ENCODE measurements around the gene SLF1. TPM values are rescaled to one million over a fixed set of nuclear protein-coding genes. Genes with fewer than 3 reads are reported as not detected.

The SLF1 gene
- total RNA-seq, 4 donors from 2014 or later, result 2.5 to 3.8 (median 3.1) TPM

DNA sequence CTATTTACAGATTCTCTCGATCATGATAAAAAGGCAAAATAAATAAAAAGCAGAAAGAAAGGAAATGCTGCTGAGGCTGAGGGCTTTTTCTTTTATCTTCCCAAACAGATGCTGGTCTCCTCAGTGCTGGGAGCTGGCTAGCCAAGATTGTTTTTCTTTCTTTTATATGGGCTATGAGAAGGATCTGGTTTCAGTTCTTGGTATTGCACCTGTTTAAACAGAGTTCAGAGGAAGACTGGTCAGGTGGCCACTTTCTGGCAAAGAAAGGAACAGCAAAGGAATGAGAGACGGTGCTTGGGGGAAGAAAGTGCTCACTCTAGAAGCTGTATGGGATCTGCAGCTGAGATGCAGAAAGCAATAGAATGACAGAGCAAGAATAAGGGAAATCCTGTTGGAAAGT is 88.9 kb downstream of the SLF1 start:
- no peak for TF ChIP-seq POLR2A (IDR thresholded peaks at IDR 0.05; ENCODE audit: low read depth)
- TF ChIP-seq POLR2AphosphoS5 (IDR thresholded peaks at IDR 0.05), result no peak
- TF ChIP-seq, protein P1, sequence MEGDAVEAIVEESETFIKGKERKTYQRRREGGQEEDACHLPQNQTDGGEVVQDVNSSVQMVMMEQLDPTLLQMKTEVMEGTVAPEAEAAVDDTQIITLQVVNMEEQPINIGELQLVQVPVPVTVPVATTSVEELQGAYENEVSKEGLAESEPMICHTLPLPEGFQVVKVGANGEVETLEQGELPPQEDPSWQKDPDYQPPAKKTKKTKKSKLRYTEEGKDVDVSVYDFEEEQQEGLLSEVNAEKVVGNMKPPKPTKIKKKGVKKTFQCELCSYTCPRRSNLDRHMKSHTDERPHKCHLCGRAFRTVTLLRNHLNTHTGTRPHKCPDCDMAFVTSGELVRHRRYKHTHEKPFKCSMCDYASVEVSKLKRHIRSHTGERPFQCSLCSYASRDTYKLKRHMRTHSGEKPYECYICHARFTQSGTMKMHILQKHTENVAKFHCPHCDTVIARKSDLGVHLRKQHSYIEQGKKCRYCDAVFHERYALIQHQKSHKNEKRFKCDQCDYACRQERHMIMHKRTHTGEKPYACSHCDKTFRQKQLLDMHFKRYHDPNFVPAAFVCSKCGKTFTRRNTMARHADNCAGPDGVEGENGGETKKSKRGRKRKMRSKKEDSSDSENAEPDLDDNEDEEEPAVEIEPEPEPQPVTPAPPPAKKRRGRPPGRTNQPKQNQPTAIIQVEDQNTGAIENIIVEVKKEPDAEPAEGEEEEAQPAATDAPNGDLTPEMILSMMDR (IDR thresholded peaks at IDR 0.05), result no peak
- TF ChIP-seq EP300 (IDR thresholded peaks at IDR 0.05), result no peak
- 18% methylated on average over 2 of the region's 2 CpGs for WGBS
- Histone ChIP-seq H3K4me1 (no peaks in the 10 kb centered on the region), H3K4me3 (no peak overlapping the region), H3K36me3 (peaks cover 0 to 23% (median 10%) of the 10 kb centered on the region in 4 donors), H3K9me3 (no peaks in the 10 kb centered on the region), H3K27ac (replicated peaks in 1 of 4) (no peak overlapping the region), H3K27me3 (no peaks in the 10 kb centered on the region)
- DNase-seq (ENCODE audit: extremely low spot score), result no peak
- intact Hi-C loops (cut with DNase I), result no loop called here

- intact Hi-C loops (cut with DNase I), result no loop called here
- H3K4me1 ChIP-seq, result no peaks in the 10 kb centered on the region
- no peak overlapping the region for H3K27ac ChIP-seq (replicated peaks in 1 of 4)
- no peak for TF ChIP-seq POLR2AphosphoS5 (IDR thresholded peaks at IDR 0.05)
- TF ChIP-seq EP300 (IDR thresholded peaks at IDR 0.05), result no peak
- TF ChIP-seq POLR2A (IDR thresholded peaks at IDR 0.05; ENCODE audit: low read depth), result no peak
- TF ChIP-seq, protein P1 (IDR thresholded peaks at IDR 0.05), result no peak
- H3K4me3 ChIP-seq, result no peak overlapping the region
- H3K27me3 ChIP-seq, result no peaks in the 10 kb centered on the region
- DNase-seq (ENCODE audit: extremely low spot score), result no peak
- H3K36me3 ChIP-seq, result peaks cover 0 to 32% (median 7%) of the 10 kb centered on the region in 4 donors
- WGBS, result 86% methylated on average over 1 of the region's 1 CpG
- H3K9me3 ChIP-seq, result no peaks in the 10 kb centered on the region
Observed at GRCh38 chr5:94709277-94709676, 90.8 kb downstream of the SLF1 start.

- TF ChIP-seq POLR2AphosphoS5 (IDR thresholded peaks at IDR 0.05) (no peak), POLR2A (IDR thresholded peaks at IDR 0.05; ENCODE audit: low read depth) (no peak), EP300 (IDR thresholded peaks at IDR 0.05) (no peak)
- TF ChIP-seq, protein P1 (IDR thresholded peaks at IDR 0.05), result no peak
Observed at GRCh38 chr5:94711785-94712184, 93.3 kb downstream of the SLF1 start.

GRCh38 chr5:94715768-94716167 is 97.3 kb downstream of the SLF1 start:
- intact Hi-C loops (cut with DNase I), result no loop called here

More at GRCh38 chr5:94711785-94712184, 93.3 kb downstream of the SLF1 start:
- H3K27me3 ChIP-seq, result no peaks in the 10 kb centered on the region
- no peak overlapping the region for H3K27ac ChIP-seq (replicated peaks in 1 of 4)
- no peak for DNase-seq (ENCODE audit: extremely low spot score)
- H3K4me1 ChIP-seq, result no peaks in the 10 kb centered on the region
- peaks cover 0 to 32% (median 7%) of the 10 kb centered on the region in 4 donors for H3K36me3 ChIP-seq
- no peak overlapping the region for H3K4me3 ChIP-seq
- intact Hi-C loops (cut with DNase I), result no loop called here
- H3K9me3 ChIP-seq, result no peaks in the 10 kb centered on the region

More at GRCh38 chr5:94715768-94716167, 97.3 kb downstream of the SLF1 start:
- no peaks in the 10 kb centered on the region for H3K27me3 ChIP-seq
- H3K9me3 ChIP-seq, result no peaks in the 10 kb centered on the region
- no peaks in the 10 kb centered on the region for H3K4me1 ChIP-seq
- TF ChIP-seq POLR2AphosphoS5 (IDR thresholded peaks at IDR 0.05) (no peak), POLR2A (IDR thresholded peaks at IDR 0.05; ENCODE audit: low read depth) (no peak), EP300 (IDR thresholded peaks at IDR 0.05) (no peak)
- TF ChIP-seq, protein P1 (IDR thresholded peaks at IDR 0.05), result no peak
- 97% methylated on average over 3 of the region's 3 CpGs for WGBS
- H3K36me3 ChIP-seq, result peaks cover 0 to 13% (median 1%) of the 10 kb centered on the region in 4 donors
- no peak for DNase-seq (ENCODE audit: extremely low spot score)
- no peak overlapping the region for H3K4me3 ChIP-seq
- no peak overlapping the region for H3K27ac ChIP-seq (replicated peaks in 1 of 4)

Data from esophagus muscularis mucosa (tissue), 4 donors.